GM18505 (cell line): ENCODE results near the gene FIBP.
A peak's percentile ranks its signal among the peaks of the same experiment; 100 is the strongest.
"Not testable (repeated sequence)": the region's sequence is repeated elsewhere in the genome, so short reads cannot be mapped to it uniquely, and the experiment has no call there.

ENCODE experiments used
- ATAC-seq: cut with Tn5 transposase; IDR thresholded peaks from one replicate; pipeline ENCODE4 v1.9.1; 2021; ENCODE audit not compliant: unreplicated experiment
- POLR2A ChIP-seq: IDR thresholded peaks from 4 replicates; pipeline ENCODE4 v1.6.1; 2011; ENCODE audit warnings: borderline replicate concordance; ENCODE audit not compliant: insufficient read depth, insufficient read length; ENCODE audit errors: extremely low read depth

The FIBP gene

DNA sequence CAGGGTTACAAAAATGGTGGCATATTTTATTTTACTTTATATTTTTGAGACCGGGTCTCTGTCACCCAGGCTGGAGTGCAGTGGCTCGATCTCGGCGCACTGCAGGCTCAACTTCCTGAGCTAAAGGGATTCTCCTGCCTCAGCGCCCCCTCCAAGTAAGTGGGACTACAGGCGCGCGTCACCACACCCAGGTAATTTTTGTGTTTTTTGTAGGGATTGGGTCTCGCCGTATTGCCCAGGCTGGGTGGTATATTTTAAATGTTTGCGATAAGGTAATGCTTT is 12.6 kb upstream of the FIBP start:
- TF ChIP-seq POLR2A = no peak
- ATAC-seq = no peak

DNA sequence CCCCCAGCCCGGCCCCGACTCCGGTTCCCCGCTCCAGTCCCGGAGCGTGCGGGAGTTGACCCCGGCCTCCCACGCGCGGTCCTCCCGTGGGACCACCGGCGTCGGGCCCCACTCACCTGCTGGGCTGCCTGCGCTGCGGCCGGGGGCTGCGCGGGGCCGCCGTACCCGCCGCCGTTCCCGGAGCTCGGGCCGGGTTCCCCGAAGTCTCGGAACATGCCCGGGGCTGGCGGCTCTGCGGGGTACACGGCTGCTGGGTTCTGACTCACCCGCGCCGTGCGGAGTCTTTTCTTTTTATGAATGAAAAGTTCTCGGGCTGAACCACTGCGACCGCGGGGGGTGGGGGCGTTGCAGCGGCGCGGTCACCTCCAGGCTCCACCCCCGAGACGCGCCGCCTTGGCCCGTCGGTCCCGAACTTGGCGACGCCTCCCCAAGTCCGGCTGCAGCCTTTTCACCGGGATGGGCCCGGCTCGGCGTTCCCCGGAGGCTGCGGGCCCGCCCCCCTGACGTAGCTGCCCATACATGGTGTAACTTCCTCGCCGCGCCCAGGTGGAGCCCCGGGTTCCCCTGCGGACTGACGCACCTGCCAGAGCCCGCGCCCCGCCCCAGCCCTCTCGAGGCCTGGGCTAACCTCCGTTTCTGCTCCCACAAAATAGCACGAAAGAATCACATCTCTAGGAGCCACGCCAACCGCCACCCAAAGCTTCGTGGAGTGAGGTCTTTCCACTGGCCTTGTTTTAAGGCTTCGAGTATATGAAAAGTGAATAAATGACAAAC is 12.0 kb upstream of the FIBP start, which contains the start of gene FOSL1:
Gene FOSL1, minus strand, starts transcription at position 264 of the 774 bp plus-strand sequence. Its CDS starts 49 bp downstream, at position 215.
- peak; percentile 47 for TF ChIP-seq POLR2A
- ATAC-seq = peak; percentile 74

DNA sequence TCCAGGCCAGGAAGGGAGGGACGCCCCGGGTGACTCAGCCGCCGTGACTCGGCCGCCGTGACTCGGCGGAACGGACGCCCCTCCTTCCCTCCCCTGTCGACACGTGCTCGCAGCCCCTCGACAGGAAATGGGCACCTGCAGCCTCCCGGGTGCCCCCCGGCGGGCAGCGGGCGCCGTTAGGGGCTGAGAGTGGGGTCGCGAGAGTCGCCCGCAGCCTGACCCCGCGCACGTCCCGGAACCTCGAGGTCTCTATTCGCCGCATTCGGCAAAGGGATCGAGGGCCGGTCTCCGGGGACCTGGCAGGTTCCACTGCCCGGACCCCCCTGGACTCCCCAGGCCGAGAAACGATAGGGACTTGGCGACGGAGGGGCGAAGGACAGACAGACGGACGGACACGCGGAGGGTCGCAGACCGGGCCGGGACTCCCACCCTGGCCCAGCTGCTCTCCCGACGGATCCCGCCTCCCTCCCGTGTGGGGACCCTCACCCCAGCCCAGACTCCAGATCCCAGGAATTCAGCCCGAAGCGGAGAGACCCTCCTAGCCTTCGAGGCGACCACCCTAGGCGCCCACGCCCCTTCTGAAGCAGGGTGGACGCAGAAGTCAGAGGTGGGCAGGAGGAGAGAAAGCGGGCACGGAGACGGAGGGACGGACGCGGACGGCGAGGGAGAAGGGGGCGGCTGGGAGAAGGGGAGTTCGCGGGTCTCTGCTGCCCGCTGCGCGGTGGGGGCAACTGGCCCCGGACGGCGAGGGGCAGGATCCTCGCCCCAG is 11.3 kb upstream of the FIBP start:
- TF ChIP-seq POLR2A = no peak
- no peak for ATAC-seq

DNA sequence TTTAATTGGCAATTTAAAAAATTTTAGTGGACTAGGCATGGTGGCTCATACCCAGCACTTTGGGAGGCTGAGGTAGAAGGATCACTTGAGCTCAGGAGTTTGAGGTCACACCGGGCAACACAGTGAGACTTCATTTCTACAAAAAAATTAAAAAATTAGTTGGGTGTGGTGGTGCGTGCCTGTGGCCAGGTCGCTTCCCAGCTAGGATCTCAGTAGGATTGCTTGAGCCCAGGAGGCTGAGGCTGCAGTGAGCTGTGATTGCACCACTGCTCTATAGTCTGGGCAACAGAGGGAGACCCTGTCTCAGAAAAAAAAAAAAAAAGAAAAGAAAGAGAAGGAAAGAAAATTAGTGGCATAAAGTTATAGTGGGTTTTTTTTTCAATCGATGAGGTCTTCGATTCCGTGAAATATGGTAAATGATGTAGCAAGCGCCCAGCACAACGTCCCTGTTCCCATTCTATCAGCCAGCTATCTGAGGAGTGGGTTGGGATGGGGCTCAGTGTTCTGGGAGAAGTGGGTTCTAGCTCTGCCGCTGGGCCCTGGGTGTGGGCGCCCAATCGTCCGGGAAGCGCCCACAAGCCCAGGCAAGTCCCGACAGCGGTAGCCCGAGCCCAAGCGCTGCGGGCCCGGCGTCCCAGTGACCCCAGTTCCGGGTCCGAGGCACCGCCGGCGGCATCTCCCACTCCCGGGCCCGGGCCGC is 10.5 kb upstream of the FIBP start:
- no peak for TF ChIP-seq POLR2A
- no peak for ATAC-seq

DNA sequence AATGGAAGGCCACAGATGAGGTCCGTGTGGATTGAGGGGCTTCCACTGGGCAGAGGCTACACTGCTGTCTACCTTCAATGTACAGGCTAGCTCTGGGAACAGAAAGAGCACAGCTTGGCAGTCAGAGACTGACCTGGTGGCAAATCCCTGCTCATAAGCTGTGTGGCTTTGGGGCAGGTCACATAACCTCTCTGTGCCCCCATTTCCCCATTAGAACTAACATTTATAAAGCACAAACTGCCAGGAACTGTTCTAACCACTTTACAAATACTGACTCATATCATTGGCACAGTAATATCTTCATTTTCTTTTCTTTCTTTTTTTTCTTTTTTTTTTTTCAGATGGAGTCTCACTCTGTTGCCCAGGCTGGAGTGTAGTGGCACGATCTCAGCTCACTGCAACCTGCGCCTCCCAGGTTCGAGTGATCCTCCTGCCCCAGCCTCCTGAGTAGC is 8.8 kb upstream of the FIBP start:
- no peak for TF ChIP-seq POLR2A
- no peak for ATAC-seq

DNA sequence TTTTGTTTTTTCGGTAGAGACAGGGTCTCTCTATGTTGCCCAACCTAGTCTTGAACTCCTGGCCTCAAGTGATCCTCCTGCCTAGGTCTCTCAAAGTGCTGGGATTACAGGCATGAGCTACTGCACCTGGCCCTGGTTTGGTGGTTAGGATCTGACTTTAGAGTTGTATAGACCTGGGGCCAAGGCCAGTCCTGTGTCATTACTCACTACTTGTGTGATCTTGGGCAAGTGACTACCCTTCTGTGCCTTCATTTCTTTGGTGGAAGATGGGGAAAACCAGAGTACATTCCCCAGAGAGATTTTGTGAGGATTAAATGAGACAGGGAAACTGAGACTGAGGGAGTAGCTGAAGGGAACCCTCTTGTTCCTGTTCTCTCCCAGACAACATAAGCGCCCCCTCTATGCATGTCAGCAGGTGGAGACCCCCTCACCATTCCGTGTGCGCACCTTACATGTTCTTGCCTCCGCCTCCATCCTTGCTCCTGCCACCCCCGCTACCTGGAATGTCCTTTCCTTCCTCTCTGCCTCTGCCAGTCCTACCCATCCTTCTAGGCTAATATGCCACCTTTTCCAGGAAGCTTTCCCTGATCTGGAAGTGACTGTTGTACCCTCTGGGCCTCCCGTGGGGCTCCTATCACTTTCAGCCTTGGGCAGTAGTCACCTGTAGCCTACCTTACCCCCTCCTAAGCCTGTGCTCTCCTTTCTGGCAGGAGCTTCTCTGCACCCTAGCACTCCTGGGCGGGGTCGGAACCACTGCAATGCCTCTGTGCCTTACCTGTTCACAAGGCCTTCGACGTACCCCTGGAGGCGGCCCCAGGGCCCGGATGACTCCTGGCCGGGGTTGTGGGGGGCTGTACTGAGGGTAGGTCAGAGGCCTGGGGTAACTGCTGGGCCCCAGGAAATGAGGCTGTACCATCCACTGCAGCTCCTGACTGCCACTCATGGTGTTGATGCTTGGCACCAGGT is 8.0 kb upstream of the FIBP start:
- ATAC-seq = no peak
- no peak for TF ChIP-seq POLR2A

DNA sequence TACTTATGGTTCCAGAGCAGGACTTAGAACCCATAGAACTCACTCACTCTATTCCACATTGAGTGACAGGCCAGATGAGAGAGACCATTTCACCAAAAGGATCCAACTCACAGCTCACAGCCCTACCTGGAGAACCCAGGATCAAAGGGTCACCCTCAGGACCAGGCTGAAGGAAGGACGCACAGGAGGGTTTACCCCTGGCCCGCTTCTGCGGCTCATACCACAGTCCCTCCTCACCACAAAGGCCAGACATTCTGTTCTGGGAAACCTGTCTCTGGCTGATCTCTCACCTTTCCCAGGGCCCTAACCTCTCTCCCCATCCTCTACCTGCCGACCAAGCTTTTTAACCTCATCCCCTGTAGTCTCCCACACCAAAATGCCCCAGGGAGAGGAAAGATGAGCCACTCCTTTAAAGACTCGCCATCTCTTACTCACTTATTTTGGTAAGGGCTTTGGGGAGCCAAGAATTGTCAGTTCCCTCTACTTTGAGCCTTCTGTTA is 7.3 kb upstream of the FIBP start:
- no peak for TF ChIP-seq POLR2A
- ATAC-seq = no peak

DNA sequence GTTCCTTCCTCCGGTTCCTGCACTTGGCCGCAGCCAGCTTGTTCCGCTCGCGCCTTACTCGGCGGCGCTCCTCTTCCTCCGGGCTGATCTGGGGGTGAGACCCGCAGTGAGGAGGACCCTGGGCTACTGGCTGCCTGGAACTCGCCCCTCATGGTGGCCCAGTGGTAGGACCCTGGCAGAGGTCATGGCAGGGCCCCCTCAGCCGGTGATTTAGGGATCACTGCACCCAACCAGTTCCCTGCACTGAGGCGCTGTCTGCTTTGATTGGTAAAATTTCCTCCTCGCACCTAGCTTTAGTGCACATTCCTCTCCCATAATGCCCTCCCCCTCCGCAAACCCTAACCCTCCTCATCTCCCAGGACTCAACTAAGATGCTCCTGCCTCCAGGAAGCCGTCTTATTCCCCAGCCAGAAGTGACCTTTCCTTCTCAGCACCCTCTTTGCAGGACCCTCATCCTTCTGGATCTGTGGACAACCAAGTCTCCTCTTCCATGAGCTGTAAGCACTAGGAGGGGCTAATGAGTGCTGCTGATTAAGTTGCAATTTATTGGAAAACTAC is 5.8 kb upstream of the FIBP start:
- TF ChIP-seq POLR2A = peak; percentile 66

DNA sequence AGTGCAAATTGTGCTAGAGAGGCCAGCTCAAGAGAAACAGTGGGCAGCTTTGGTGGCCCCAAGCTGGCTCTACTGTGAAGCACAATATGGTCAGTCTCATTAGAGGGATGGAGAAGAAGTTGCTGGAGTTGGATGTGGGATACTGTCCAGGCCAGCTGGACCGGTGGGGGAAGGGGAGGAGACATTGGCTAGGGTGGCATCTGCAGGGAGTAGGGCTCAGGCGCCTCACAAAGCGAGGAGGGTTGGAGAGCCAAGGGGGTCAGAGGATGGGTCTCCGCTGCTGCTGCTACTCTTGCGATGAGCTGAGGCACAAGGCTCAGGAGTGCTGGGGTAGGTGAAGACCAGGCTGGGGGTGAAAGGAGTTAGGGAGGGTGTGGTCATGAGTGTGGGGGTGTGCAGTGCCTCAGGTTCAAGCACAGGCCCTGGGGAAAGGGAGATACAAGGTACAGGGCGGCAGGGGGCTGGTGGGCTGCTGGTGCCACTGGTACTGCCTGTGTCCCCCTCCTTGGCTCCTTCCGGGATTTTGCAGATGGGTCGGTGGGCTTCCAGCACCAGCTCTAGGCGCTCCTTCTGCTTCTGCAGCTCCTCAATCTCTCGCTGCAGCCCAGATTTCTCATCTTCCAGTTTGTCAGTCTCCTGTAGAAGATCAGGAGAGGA is 4.5 kb upstream of the FIBP start:
- no peak for ATAC-seq
- TF ChIP-seq POLR2A = peak; percentile 41

More for the DNA sequence above, 5.8 kb upstream of the FIBP start:
- no peak for ATAC-seq

DNA sequence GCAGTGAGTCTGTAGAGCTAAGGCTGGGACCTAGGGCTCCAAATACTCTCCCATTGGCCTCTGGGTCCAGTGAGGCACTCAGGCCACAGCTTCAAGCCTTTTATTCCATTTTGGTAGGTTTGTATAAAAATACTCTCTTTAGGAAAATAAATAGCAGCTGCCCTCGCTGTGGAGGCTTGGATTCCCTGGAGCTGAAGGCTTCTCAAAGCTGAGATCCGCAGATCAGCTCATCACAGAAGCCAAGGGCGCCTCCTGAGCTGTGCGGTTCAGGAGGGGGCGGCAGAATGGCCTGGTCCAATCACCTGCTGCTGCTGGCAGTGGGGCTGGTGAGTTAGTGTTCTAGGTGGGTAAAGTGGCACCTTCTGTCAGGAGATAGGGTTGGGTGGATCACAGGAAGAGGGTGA is 3.9 kb upstream of the FIBP start:
- ATAC-seq = not testable (repeated sequence)

DNA sequence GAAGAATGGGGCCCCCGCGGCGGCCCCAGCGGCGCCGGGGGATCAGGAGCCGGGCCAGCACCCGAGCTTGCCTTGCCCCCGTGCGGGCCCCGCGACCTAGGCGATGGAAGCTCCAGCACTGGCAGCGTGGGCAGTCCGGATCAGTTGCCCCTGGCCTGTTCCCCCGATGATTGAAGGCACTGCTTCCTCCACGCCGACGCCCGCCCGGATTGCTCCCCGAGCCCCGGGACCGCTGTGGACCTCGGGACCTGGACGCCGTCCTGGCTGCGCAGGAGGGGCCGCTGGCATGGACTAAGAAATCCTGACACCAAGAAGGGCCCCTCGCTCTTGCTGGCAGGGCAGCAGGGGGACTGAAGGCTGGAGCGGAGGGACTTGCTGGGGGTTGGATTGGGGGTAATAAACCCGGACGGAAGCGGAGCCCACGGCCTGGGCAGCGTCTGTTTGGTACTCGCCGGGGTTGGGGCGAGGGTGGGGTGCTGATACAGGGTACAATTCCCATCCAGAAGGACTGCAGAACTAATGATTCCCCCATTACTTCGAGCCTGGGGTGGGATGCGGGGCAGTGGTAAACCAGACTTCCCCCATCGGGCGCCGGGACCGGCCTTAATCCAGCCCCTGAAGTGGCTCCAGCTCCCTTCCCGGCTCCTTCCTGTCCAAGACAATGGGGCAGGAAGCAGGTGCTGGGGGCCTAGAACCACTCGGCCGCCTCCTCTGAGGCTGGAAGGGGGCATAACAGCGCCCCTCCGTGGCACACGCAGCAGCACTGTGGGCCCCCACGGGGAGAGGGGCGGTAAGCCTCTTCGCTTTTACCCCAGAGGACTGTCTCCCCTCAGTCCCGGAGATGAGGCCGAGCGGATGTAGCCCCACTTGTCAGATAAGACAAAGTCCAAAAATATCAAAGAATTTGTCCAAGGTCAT is 3.2 kb upstream of the FIBP start:
- no peak for ATAC-seq
- peak; percentile 24 for TF ChIP-seq POLR2A
